Tibial nerve (tissue), 3 donors: ENCODE results near the gene MS4A8.

Source experiments
- CTCF ChIP-seq, 5 experiments: fragments of 200-600 bp in 3 of 5; fragments of 450-650 bp in 2 of 5; sonication (generic) in 3 of 5; IDR thresholded peaks; one replicate each; pipeline ENCODE4 v1.5.1; 2016 to 2019; ENCODE audit warnings: antibody characterized with exemption in 5 of 5, mild to moderate bottlenecking in 3 of 5, moderate library complexity in 2 of 5
- POLR2A ChIP-seq, 2 donors: fragments of 450-650 bp; IDR thresholded peaks; one replicate each; pipeline ENCODE4 v1.6.1; 2017; ENCODE audit warnings: antibody characterized with exemption in 2 of 2, mild to moderate bottlenecking in 2 of 2, moderate library complexity in 2 of 2

DNA sequence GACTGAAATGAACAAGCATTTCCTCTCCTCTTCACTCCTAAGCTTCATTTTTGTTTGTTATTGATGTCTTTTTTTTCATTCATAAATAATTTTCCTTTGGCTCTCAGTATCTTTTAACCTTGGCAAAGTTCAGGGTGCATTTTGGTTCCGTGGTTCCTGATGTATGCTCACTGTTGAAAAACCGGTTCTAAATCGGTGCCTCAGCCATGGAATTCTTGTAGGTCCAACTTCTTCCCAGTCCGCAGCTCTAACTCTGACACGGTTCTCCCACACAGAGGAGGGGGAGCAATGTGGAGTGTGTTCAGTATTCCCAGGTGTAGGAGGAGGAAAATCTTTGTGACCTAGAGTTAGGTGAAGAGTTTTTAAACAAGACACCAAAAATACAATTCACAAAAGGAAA lies 44.7 kb downstream of the MS4A8 start:
- TF ChIP-seq CTCF (IDR thresholded peaks at IDR 0.05) (no peak), POLR2A (IDR thresholded peaks at IDR 0.05) (no peak)
